Glutamatergic neuron (in vitro differentiated cells): ENCODE measurements around the gene CNTN1. TPM values are rescaled to one million over a fixed set of nuclear protein-coding genes. Genes with fewer than 3 reads are reported as not detected.

Experiments
- DNase-seq: peaks from one replicate; pipeline ENCODE4 v3.0.0; 2022
- H3K27ac Mint-ChIP-seq: one replicate; pipeline ENCODE4 v1.8.0; 2020; ENCODE audit warnings: mild to moderate bottlenecking, mixed read lengths, inconsistent platforms; ENCODE audit not compliant: unreplicated experiment
- H3K27me3 Mint-ChIP-seq: one replicate; pipeline ENCODE4 v1.8.0; 2020; ENCODE audit warnings: mild to moderate bottlenecking, moderate library complexity, mixed read lengths, inconsistent platforms; ENCODE audit not compliant: unreplicated experiment
- H3K36me3 Mint-ChIP-seq: one replicate; pipeline ENCODE4 v1.8.0; 2020; ENCODE audit warnings: mild to moderate bottlenecking, mixed read lengths, inconsistent platforms; ENCODE audit not compliant: unreplicated experiment
- H3K4me1 Mint-ChIP-seq: one replicate; pipeline ENCODE4 v1.8.0; 2020; ENCODE audit warnings: mild to moderate bottlenecking, low read depth, mixed read lengths, inconsistent platforms; ENCODE audit not compliant: unreplicated experiment
- H3K4me3 Mint-ChIP-seq: one replicate; pipeline ENCODE4 v1.8.0; 2020; ENCODE audit warnings: mild to moderate bottlenecking, mixed read lengths, inconsistent platforms; ENCODE audit not compliant: unreplicated experiment
- H3K9me3 Mint-ChIP-seq: one replicate; pipeline ENCODE4 v1.8.0; 2020; ENCODE audit warnings: mild to moderate bottlenecking, moderate library complexity, mixed read lengths, inconsistent platforms; ENCODE audit not compliant: unreplicated experiment
- CTCF ChIP-seq: fragments of 200-600 bp; sonication (generic); IDR thresholded peaks from one replicate; pipeline ENCODE4 v1.5.0; 2021; ENCODE audit not compliant: partially characterized antibody, unreplicated experiment
- total RNA-seq: library from RNA; stranded (reverse); fragmentation: NEBNext Ultra II Directional; extraction: Animal tissue kit (Norgen Biotek cat#: 25700); gene quantifications from one replicate; pipeline ENCODE4 v1.2.1, GENCODE V29; 2021; ENCODE audit not compliant: unreplicated experiment

Gene CNTN1
- total RNA-seq, 1 donor from 2014 or later: 81.4 TPM

GRCh38 chr12:41018010-41018409 lies 325.8 kb downstream of the CNTN1 start:
- Mint-ChIP-seq H3K27ac (no peak overlapping the region), H3K27me3 (no peaks in the 10 kb centered on the region), H3K4me1 (no peaks in the 10 kb centered on the region), H3K9me3 (no peaks in the 10 kb centered on the region), H3K36me3 (no peaks in the 10 kb centered on the region), H3K4me3 (no peak overlapping the region)
- TF ChIP-seq CTCF: no peak
- DNase-seq: no peak

- Mint-ChIP-seq H3K36me3 (no peaks in the 10 kb centered on the region), H3K4me1 (no peaks in the 10 kb centered on the region), H3K9me3 (no peaks in the 10 kb centered on the region), H3K4me3 (no peak overlapping the region), H3K27me3 (no peaks in the 10 kb centered on the region), H3K27ac (no peak overlapping the region)
- DNase-seq: no peak
- no peak for TF ChIP-seq CTCF
Measured at GRCh38 chr12:41019461-41019860, 327.2 kb downstream of the CNTN1 start.

GRCh38 chr12:41023836-41024235 lies 331.6 kb downstream of the CNTN1 start:
- Mint-ChIP-seq H3K4me3 (no peak overlapping the region), H3K27ac (no peak overlapping the region), H3K36me3 (no peaks in the 10 kb centered on the region), H3K27me3 (no peaks in the 10 kb centered on the region), H3K4me1 (no peaks in the 10 kb centered on the region), H3K9me3 (no peaks in the 10 kb centered on the region)
- TF ChIP-seq CTCF: no peak
- no peak for DNase-seq

- no peak overlapping the region for H3K27ac Mint-ChIP-seq
- H3K4me3 Mint-ChIP-seq: no peak overlapping the region
- H3K36me3 Mint-ChIP-seq: no peaks in the 10 kb centered on the region
- no peaks in the 10 kb centered on the region for H3K9me3 Mint-ChIP-seq
- no peaks in the 10 kb centered on the region for H3K4me1 Mint-ChIP-seq
- no peaks in the 10 kb centered on the region for H3K27me3 Mint-ChIP-seq
- DNase-seq: no peak
- no peak for TF ChIP-seq CTCF
Measured at GRCh38 chr12:41026151-41026550, 333.9 kb downstream of the CNTN1 start.

GRCh38 chr12:41032386-41032785 lies 340.1 kb downstream of the CNTN1 start:
- H3K36me3 Mint-ChIP-seq: no peaks in the 10 kb centered on the region
- DNase-seq: no peak
- H3K4me1 Mint-ChIP-seq: no peaks in the 10 kb centered on the region
- no peak overlapping the region for H3K4me3 Mint-ChIP-seq
- no peaks in the 10 kb centered on the region for H3K27me3 Mint-ChIP-seq
- TF ChIP-seq CTCF: no peak
- H3K9me3 Mint-ChIP-seq: no peaks in the 10 kb centered on the region
- H3K27ac Mint-ChIP-seq: no peak overlapping the region
